LHCN-M2 (cell line): ENCODE data around the gene PRRC2B. TPM values are rescaled to one million over a fixed set of nuclear protein-coding genes. Genes with fewer than 3 reads are reported as not detected.

Source experiments
- DNase-seq: peaks from one replicate; pipeline ENCODE4 v3.0.0-alpha.2; 2012; ENCODE audit warnings: low read depth
- total RNA-seq: library from RNA; depleted of rRNA; stranded (reverse); fragments of >200 nt; gene quantifications from 2 replicates; pipeline ENCODE4 v1.2.3, GENCODE V29; 2014

PRRC2B gene
- total RNA-seq, 1 experiment from 2014 or later = 58.5 TPM

GRCh38 chr9:131407717-131408195 lies 13.9 kb downstream of the PRRC2B start:
- no peak for DNase-seq

GRCh38 chr9:131409458-131409992 lies 15.6 kb downstream of the PRRC2B start:
- DNase-seq = no peak

GRCh38 chr9:131410044-131410491 lies 16.2 kb downstream of the PRRC2B start:
- DNase-seq = peak; percentile 78

- no peak for DNase-seq
Observed at GRCh38 chr9:131411719-131412681, 18.1 kb downstream of the PRRC2B start.

- DNase-seq = no peak
Observed at GRCh38 chr9:131416509-131416908, 22.6 kb downstream of the PRRC2B start.

- DNase-seq = no peak
Observed at GRCh38 chr9:131417264-131418142, 23.6 kb downstream of the PRRC2B start.

- DNase-seq = peak; percentile 65
Observed at GRCh38 chr9:131418143-131419025, 24.5 kb downstream of the PRRC2B start.

GRCh38 chr9:131419026-131419614 lies 25.2 kb downstream of the PRRC2B start:
- DNase-seq = no peak

- no peak for DNase-seq
Observed at GRCh38 chr9:131419716-131420115, 25.8 kb downstream of the PRRC2B start.

GRCh38 chr9:131420980-131421624 lies 27.2 kb downstream of the PRRC2B start:
- no peak for DNase-seq

- DNase-seq = peak; percentile 49
Observed at GRCh38 chr9:131421691-131422090, 27.8 kb downstream of the PRRC2B start.

- peak; percentile 53 for DNase-seq
Observed at GRCh38 chr9:131422241-131422792, 28.4 kb downstream of the PRRC2B start.

- peak; percentile 69 for DNase-seq
Observed at GRCh38 chr9:131423171-131423581, 29.3 kb downstream of the PRRC2B start.

- DNase-seq = peak; percentile 49
Observed at GRCh38 chr9:131426545-131426944, 32.7 kb downstream of the PRRC2B start.

GRCh38 chr9:131429121-131430012 lies 35.5 kb downstream of the PRRC2B start:
- DNase-seq = no peak

- DNase-seq = no peak
Observed at GRCh38 chr9:131432050-131432449, 38.2 kb downstream of the PRRC2B start.

- DNase-seq = peak; percentile 91
Observed at GRCh38 chr9:131432597-131433301, 38.9 kb downstream of the PRRC2B start.
